Lower leg skin (tissue), 4 donors: Measurements from ENCODE around the gene ADARB2. TPM values are rescaled to one million over a fixed set of nuclear protein-coding genes. Genes with fewer than 3 reads are reported as not detected.
A peak's percentile ranks its signal among the peaks of the same experiment; 100 is the strongest.

Experiments
- DNase-seq, 2 donors: peaks; one replicate each; pipeline ENCODE4 v3.0.0-alpha.2; 2019; ENCODE audit warnings: low spot score in 2 of 2
- H3K4me3 ChIP-seq: fragments of 200-600 bp; sonication (generic); 2 replicates; pipeline ENCODE4 v1.5.1; 2017; ENCODE audit warnings: mild to moderate bottlenecking, low read depth; ENCODE audit not compliant: poor library complexity, severe bottlenecking
- CTCF ChIP-seq, 3 donors: fragments of 450-650 bp; IDR thresholded peaks; one replicate each; pipeline ENCODE4 v1.5.1; 2016; ENCODE audit warnings: antibody characterized with exemption in 3 of 3, mild to moderate bottlenecking in 3 of 3, moderate library complexity in 2 of 3
- POLR2A ChIP-seq, 2 donors: fragments of 450-650 bp; IDR thresholded peaks; one replicate each; pipeline ENCODE4 v1.6.1; 2016 to 2017; ENCODE audit warnings: antibody characterized with exemption in 2 of 2, mild to moderate bottlenecking in 1 of 2, moderate library complexity in 1 of 2
- whole genome bisulfite sequencing, 2 donors: methylation state at CpG; one replicate each; pipeline ENCODE4 v1.1.5; 2018; 5-methylcytosine and 5-hydroxymethylcytosine counted together
- intact Hi-C: fragments of 100-400 bp; cut with DNase I; formaldehyde crosslinking; loops from one replicate; pipeline ENCODE4 v1.15.0; 2023; ENCODE audit warnings: low total_unique reads
- total RNA-seq, 4 donors: library from RNA; depleted of rRNA; stranded (reverse); fragments of >200 nt; gene quantifications; one replicate each; pipeline ENCODE4 v1.1.0, GENCODE V29; 2016

ADARB2 gene
- total RNA-seq, 4 donors from 2014 or later: 0.72 to 3.6 (median 1.8) TPM

DNA sequence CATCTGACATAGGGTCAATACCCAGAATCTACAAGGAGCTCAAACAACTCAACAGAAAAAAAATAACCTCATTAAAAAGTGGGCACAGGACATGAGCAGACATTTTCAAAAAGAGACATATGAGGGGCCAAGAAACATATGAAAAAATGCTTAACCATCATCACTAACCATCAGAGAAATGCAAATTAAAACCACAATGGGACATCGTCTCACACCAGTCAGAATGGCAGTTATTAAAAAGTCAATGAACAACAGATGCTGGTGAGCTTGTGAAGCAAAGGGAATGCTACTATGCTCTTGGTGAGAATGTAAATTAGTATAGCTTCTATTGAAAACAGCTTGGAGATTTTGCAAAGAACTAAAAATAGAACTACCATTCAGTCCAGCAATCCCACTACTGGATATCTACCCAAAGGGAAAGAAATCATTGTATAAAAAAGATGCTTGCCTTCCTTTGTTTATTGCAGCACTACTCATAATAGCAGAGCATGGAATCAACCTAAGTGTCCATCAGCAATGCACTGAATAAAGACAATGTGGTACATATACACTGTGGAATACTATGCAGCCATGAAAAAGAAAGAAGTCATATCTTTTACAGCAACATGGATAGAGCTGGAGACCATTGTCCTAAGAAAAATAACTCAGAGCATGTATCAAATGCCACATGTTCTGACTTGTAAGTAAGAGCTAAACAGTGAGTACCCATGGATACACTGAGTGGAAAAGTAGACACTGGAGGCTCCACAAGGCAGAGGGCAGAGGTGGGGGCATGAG is 139.8 kb downstream of the ADARB2 start:
- no peak for DNase-seq
- H3K4me3 ChIP-seq: no peak overlapping the region
- 57 to 67% methylated on average over 1 of the region's 1 CpG for WGBS, 2 donors
- TF ChIP-seq POLR2A (IDR thresholded peaks at IDR 0.05) (no peak), CTCF (IDR thresholded peaks at IDR 0.05) (no peak)
- intact Hi-C loops: no loop called here

- DNase-seq: peak in 1 of 2 donors; percentile 76
- intact Hi-C loops: no loop called here
- 80% methylated on average over 18 of the region's 18 CpGs for WGBS, 2 donors
These were observed 140.7 kb downstream of the ADARB2 start for GRCh38 chr10:1596482-1597099.

DNA sequence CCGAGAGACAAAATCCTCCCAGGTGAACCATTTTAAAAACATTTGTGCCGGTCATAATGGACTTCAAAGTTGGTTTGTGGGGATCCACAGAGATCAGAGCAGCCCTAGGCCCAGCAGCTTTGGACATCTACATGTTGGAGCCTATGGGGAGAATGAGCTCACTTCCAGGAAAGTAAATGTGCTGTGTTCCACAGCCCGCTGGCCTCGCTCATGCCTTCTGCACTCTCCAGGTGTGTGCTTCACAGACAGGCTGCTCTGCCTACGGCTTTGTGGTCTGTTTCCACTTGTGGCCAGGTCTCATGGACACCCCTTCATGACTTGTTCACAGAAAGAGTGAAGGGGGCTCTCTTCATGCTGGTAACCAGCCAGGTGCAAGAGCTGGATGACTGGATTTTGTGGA is 141.6 kb downstream of the ADARB2 start:
- DNase-seq: peak in 1 of 2 donors; percentile 50
- TF ChIP-seq CTCF (IDR thresholded peaks at IDR 0.05) (no peak), POLR2A (IDR thresholded peaks at IDR 0.05) (no peak)
- 90 to 91% methylated on average over 5 of the region's 5 CpGs for WGBS, 2 donors
- intact Hi-C loops: no loop called here
- no peak overlapping the region for H3K4me3 ChIP-seq

More at GRCh38 chr10:1596482-1597099, 140.7 kb downstream of the ADARB2 start:
- TF ChIP-seq POLR2A (IDR thresholded peaks at IDR 0.05): no peak
- TF ChIP-seq CTCF (IDR thresholded peaks at IDR 0.05): no peak
- no peak overlapping the region for H3K4me3 ChIP-seq

DNA sequence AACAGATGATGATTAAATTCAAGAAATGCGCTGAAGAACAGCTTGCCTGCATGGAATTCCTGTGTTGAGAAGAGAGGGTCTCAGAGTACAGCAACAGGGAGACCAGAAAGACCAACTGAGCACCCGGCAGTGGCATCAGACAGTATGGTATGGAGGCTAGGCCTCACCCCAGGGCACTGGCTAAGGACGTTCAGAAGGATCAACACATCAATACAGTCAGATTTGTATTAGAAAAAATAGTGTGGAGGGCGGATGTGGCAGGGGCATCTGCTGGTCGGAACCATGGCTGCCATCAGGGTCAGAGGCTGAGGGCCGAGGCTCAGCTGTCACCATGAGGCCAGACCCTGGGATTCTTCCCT is 142.1 kb downstream of the ADARB2 start:
- peak in 1 of 2 donors; percentile 68 for DNase-seq
- WGBS, 2 donors: 92 to 95% methylated on average over 6 of the region's 6 CpGs
- no peak for TF ChIP-seq POLR2A (IDR thresholded peaks at IDR 0.05)
- no peak for TF ChIP-seq CTCF (IDR thresholded peaks at IDR 0.05)
- intact Hi-C loops: no loop called here
- no peak overlapping the region for H3K4me3 ChIP-seq

DNA sequence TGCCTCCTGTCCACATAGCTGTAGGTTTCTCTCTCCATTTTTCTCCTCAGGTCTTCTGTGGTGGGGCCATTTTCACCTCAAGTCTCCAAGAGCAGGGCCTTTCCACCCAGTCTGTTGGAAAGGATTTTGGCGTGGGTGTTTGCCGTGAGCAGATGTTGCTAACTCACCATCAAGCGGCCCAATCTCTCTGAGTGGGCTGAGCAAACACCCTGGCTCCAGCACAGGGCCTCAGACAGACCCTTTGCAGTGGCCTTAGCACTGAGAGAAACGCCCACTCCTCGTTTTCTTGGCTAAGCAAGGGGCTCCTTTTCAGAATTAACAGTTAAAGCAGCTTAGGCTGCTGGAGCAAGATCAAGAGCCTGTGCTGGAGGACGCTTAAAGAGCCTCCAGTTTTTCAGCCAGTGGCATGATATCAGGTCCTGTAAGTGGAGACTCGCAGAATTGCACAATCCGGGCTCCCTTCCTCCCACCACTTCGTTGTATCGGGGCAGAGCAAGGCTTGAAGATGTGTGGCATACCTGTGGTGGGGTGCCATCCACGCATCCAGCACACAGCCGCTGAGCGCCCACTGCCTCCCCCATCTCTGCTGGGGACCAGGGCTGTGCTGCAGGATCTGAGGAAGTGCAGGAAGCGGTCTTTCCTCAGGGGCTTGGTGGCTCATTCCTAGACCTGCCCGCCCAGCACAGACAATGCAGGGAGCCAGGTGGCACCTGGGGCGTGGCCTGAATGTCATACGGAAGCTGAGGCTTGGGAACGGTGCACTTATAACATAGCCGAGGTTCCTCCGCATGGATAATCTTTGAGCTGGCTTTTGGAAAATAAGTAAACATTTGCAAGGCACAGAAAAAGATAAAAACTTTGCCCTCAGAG is 142.7 kb downstream of the ADARB2 start:
- peak in 1 of 2 donors; percentile 82 for DNase-seq
- TF ChIP-seq POLR2A (IDR thresholded peaks at IDR 0.05) (no peak), CTCF (IDR thresholded peaks at IDR 0.05) (no peak)
- intact Hi-C loops: no loop called here
- no peak overlapping the region for H3K4me3 ChIP-seq
- WGBS, 2 donors: 70 to 71% methylated on average over 17 to 20 of the region's 20 CpGs
